ENCODE measurements around the gene RACK1. TPM values are rescaled to one million over a fixed set of nuclear protein-coding genes. Genes with fewer than 3 reads are reported as not detected.
A peak's percentile ranks its signal among the peaks of the same experiment; 100 is the strongest.

The RACK1 gene
- total and polyA plus RNA-seq, 2 of the 13 experiments (the other 11 are each of a cell fraction or from before 2014, with no cell fraction given) = 2,514 to 6,141 TPM

- TF ChIP-seq, protein P1, sequence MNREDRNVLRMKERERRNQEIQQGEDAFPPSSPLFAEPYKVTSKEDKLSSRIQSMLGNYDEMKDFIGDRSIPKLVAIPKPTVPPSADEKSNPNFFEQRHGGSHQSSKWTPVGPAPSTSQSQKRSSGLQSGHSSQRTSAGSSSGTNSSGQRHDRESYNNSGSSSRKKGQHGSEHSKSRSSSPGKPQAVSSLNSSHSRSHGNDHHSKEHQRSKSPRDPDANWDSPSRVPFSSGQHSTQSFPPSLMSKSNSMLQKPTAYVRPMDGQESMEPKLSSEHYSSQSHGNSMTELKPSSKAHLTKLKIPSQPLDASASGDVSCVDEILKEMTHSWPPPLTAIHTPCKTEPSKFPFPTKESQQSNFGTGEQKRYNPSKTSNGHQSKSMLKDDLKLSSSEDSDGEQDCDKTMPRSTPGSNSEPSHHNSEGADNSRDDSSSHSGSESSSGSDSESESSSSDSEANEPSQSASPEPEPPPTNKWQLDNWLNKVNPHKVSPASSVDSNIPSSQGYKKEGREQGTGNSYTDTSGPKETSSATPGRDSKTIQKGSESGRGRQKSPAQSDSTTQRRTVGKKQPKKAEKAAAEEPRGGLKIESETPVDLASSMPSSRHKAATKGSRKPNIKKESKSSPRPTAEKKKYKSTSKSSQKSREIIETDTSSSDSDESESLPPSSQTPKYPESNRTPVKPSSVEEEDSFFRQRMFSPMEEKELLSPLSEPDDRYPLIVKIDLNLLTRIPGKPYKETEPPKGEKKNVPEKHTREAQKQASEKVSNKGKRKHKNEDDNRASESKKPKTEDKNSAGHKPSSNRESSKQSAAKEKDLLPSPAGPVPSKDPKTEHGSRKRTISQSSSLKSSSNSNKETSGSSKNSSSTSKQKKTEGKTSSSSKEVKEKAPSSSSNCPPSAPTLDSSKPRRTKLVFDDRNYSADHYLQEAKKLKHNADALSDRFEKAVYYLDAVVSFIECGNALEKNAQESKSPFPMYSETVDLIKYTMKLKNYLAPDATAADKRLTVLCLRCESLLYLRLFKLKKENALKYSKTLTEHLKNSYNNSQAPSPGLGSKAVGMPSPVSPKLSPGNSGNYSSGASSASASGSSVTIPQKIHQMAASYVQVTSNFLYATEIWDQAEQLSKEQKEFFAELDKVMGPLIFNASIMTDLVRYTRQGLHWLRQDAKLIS (CRISPR knock-in tag; IDR thresholded peaks at IDR 0.05) = no peak
- TF ChIP-seq ZNF724P (CRISPR knock-in tag; IDR thresholded peaks at IDR 0.05; ENCODE audit: borderline replicate concordance) = no peak
- peak; percentile 94 for TF ChIP-seq ZNF138 (CRISPR knock-in tag; IDR thresholded peaks at IDR 0.05; ENCODE audit: low read depth)
- TF ChIP-seq ZNF460 (CRISPR knock-in tag; IDR thresholded peaks at IDR 0.05; ENCODE audit: borderline replicate concordance) = no peak; the same call in 1 of the 2 replicates
- TF ChIP-seq GATA4 (IDR thresholded peaks at IDR 0.05; ENCODE audit: borderline replicate concordance, low read depth) = peak; percentile 64; the same call in 1 of the 2 replicates
- peak; percentile 78 for TF ChIP-seq YY1 (IDR thresholded peaks at IDR 0.05; ENCODE audit: insufficient read depth, insufficient replicate concordance, low read depth, low read length)
- TF ChIP-seq CCDC6 (CRISPR knock-in tag; IDR thresholded peaks at IDR 0.05) = 0 out of 2 replicates have a peak, but pooled peaks have one; percentile 25
- 0 out of 2 replicates have a peak, but pooled peaks have one; percentile 50 for TF ChIP-seq GZF1 (CRISPR knock-in tag; IDR thresholded peaks at IDR 0.05)
- peak; percentile 72; the same call in 1 of the 2 replicates for TF ChIP-seq TOPORS (CRISPR knock-in tag; IDR thresholded peaks at IDR 0.05)
- peak; percentile 85; the same call in 1 of the 2 replicates for TF ChIP-seq MIER3 (CRISPR knock-in tag; IDR thresholded peaks at IDR 0.05; ENCODE audit: borderline replicate concordance)
- peak; percentile 91 for TF ChIP-seq ZBTB21 (CRISPR knock-in tag; IDR thresholded peaks at IDR 0.05)
- peak; percentile 78 for TF ChIP-seq ZSCAN25 (CRISPR knock-in tag; IDR thresholded peaks at IDR 0.05)
- TF ChIP-seq LCORL (IDR thresholded peaks at IDR 0.05) = no peak
- no peak for TF ChIP-seq LCORL (CRISPR knock-in tag; IDR thresholded peaks at IDR 0.05)
- peak; percentile 76 for TF ChIP-seq FOSL2 (CRISPR knock-in tag; IDR thresholded peaks at IDR 0.05)
- TF ChIP-seq ZBTB43 (CRISPR knock-in tag; conservative IDR thresholded peaks at IDR 0.05) = no peak
- TF ChIP-seq SP1 (IDR thresholded peaks at IDR 0.05) = no peak
- TF ChIP-seq SP1 (CRISPR knock-in tag; IDR thresholded peaks at IDR 0.05) = peak; percentile 77
- TF ChIP-seq, protein P2, sequence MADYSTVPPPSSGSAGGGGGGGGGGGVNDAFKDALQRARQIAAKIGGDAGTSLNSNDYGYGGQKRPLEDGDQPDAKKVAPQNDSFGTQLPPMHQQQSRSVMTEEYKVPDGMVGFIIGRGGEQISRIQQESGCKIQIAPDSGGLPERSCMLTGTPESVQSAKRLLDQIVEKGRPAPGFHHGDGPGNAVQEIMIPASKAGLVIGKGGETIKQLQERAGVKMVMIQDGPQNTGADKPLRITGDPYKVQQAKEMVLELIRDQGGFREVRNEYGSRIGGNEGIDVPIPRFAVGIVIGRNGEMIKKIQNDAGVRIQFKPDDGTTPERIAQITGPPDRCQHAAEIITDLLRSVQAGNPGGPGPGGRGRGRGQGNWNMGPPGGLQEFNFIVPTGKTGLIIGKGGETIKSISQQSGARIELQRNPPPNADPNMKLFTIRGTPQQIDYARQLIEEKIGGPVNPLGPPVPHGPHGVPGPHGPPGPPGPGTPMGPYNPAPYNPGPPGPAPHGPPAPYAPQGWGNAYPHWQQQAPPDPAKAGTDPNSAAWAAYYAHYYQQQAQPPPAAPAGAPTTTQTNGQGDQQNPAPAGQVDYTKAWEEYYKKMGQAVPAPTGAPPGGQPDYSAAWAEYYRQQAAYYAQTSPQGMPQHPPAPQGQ (CRISPR knock-in tag; IDR thresholded peaks at IDR 0.05; ENCODE audit: borderline replicate concordance) = 0 out of 2 replicates have a peak, but pooled peaks have one; percentile 51
- TF ChIP-seq ZNF614 (CRISPR knock-in tag; IDR thresholded peaks at IDR 0.05; ENCODE audit: borderline replicate concordance) = peak; percentile 80
- TF ChIP-seq, protein P3, sequence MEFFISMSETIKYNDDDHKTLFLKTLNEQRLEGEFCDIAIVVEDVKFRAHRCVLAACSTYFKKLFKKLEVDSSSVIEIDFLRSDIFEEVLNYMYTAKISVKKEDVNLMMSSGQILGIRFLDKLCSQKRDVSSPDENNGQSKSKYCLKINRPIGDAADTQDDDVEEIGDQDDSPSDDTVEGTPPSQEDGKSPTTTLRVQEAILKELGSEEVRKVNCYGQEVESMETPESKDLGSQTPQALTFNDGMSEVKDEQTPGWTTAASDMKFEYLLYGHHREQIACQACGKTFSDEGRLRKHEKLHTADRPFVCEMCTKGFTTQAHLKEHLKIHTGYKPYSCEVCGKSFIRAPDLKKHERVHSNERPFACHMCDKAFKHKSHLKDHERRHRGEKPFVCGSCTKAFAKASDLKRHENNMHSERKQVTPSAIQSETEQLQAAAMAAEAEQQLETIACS (CRISPR knock-in tag; IDR thresholded peaks at IDR 0.05) = peak; percentile 69; the same call in 1 of the 2 replicates
- peak; percentile 90 for TF ChIP-seq DRAP1 (CRISPR knock-in tag; IDR thresholded peaks at IDR 0.05)
Observed at GRCh38 chr5:181260720-181261319, 17.1 kb upstream of the RACK1 start, which contains the start of gene TRIM52 (continued).

Measured in HepG2 (cell line).